GM12864 (cell line): ENCODE results near the gene WDFY4.

Experiments
- DNase-seq: peaks from one replicate; pipeline ENCODE4 v3.0.0-alpha.2; 2011; ENCODE audit warnings: low read depth
- H3K4me3 ChIP-seq: 2 replicates; pipeline ENCODE4 v1.5.1; 2011; ENCODE audit warnings: mild to moderate bottlenecking, low read depth, low read length, control low read depth
- CTCF ChIP-seq: IDR thresholded peaks from 2 replicates; pipeline ENCODE4 v1.5.1; 2011; ENCODE audit warnings: low read depth, mild to moderate bottlenecking, moderate library complexity, low read length, control low read depth, inconsistent platforms; ENCODE audit errors: missing control alignments

Gene WDFY4, protein sequence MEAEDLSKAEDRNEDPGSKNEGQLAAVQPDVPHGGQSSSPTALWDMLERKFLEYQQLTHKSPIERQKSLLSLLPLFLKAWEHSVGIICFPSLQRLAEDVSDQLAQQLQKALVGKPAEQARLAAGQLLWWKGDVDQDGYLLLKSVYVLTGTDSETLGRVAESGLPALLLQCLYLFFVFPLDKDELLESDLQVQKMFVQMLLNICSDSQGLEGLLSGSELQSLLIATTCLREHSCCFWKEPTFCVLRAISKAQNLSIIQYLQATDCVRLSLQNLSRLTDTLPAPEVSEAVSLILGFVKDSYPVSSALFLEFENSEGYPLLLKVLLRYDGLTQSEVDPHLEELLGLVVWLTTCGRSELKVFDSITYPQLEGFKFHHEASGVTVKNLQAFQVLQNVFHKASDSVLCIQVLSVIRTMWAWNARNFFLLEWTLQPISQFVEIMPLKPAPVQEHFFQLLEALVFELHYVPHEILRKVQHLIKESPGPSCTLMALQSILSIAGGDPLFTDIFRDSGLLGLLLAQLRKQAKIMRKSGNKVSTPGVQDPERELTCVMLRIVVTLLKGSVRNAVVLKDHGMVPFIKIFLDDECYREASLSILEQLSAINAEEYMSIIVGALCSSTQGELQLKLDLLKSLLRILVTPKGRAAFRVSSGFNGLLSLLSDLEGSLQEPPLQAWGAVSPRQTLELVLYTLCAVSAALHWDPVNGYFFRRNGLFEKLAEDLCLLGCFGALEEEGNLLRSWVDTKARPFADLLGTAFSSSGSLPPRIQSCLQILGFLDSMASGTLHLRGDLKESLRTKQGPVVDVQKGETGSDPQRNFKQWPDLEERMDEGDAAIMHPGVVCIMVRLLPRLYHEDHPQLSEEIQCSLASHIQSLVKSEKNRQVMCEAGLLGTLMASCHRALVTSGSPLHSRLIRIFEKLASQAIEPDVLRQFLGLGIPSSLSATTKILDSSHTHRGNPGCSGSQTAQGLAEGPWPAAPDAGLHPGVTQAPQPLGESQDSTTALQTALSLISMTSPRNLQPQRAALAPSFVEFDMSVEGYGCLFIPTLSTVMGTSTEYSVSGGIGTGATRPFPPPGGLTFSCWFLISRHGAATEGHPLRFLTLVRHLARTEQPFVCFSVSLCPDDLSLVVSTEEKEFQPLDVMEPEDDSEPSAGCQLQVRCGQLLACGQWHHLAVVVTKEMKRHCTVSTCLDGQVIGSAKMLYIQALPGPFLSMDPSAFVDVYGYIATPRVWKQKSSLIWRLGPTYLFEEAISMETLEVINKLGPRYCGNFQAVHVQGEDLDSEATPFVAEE (N-terminal part only)

DNA sequence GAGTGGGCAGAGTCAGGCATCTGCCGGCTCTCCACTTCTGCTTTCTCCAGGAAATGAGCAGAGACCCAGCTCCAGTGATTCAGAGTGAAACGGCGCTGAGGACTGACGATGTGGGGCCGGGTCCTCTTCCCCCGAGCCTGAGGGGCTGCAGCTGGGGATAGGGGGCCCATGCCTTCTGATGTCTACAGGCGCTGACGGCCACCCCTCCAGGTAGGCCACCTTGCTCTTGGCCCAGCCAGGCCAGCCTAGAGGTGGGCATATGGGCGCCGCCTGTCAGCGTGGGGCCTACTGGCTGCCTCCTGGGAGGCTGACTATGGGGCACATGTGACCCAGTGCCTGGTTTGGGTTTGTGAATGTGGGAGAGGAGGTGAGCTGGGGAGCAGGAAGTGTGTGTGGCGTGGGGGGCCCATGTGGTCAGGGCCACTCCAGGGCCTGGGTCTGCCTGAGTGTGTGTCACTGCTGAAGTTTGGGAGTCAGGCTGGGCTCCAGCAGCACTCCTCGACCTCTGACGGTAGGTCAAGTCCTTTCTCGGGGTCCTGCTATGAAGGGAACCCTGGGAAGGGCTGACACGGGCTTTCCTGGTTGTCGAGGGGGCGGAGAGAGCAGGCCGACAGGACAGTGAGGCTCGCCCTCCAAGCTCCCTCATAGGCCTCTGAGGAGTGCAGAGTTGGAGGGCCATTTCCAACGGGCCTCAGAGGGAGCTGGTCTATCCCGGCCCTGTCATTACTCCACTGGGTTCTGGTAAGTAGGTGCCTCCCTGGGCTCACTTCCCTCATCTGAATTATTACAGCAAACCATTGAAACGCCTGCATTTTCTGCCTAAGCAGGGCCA lies at the start of gene WDFY4:
WDFY4 (plus strand) TSS at position 82 of the 832 bp plus-strand sequence. CDS start 24,860 bp downstream, outside the sequence.
- TF ChIP-seq CTCF, result no peak
- peak; percentile 70 for DNase-seq
- peak within 1 kb of the TSS; percentile 58 for H3K4me3 ChIP-seq

DNA sequence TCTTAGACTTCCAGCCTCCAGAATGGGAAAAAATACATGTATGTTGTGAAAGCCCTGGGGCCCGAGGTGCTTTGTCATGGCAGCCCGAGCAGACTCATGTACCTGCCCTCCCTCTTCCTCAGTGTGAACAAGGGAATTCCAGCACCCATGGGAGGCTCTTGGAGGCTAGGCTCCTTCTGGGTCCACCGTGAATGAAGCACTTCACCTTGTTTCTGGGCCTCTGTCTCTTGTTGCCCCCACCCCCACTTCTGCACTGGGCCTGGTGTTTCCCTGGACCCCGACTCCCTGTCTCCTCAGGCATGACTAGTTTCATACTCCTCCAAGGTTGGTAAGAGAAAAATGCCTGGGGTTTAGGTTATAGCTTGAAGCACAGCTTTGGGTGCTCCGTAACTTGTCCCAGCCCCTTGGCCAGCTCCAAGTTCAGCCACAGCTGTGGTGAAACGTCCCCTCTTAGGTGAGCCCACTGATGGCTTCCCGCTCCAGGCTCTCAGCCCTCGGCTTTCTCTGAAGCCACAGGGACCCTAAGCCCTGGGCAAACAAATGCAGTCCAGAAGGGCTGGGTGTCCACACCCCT lies 49.6 kb upstream of the WDFY4 start:
- TF ChIP-seq CTCF, result no peak
- no peak overlapping the region for H3K4me3 ChIP-seq
- no peak for DNase-seq

DNA sequence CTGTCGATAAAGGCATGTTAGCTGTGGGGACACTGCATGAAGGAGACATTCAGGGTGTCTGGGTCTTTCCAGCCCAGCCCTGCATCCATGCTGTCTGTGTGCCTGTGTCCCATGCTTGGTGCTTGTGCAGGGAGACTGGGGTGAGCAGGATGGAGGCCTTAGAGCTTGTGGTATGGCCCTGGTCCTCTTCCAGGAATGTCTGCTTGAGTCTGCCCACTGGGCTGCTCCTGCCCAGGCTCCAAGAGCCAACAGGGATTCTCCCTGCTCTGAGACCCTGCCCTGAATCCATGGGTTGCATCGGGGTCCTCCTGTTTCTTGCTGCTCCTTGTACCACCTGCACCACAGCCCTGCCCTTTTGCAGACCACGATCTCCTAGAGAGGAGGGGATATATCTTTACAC lies 48.4 kb upstream of the WDFY4 start:
- no peak for DNase-seq
- TF ChIP-seq CTCF, result no peak
- H3K4me3 ChIP-seq, result no peak overlapping the region

- TF ChIP-seq CTCF, result no peak
- H3K4me3 ChIP-seq, result no peak overlapping the region
- no peak for DNase-seq
Measured at GRCh38 chr10:48636901-48637300, 47.8 kb upstream of the WDFY4 start.

DNA sequence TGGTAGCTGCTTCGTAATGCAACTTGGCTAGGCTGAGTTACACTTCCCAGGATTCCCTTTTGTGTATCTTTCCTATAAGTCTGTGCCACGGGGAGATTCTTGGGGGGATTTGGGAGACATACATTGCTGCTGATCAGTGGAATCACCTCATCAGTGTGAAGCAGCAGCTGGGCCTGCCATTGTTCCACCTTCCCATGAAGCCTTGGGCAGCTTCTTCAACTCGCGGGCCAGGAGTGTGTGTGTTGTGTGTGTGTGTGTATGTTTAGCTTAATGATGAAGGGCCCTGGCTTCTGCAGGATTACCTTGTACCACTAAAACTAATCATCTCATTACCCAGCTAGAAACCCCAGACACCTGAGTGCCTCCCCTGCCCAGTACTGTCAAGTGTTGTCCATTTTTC lies 46.5 kb upstream of the WDFY4 start:
- no peak for TF ChIP-seq CTCF
- DNase-seq, result no peak
- no peak overlapping the region for H3K4me3 ChIP-seq
